Measurements from ENCODE around the gene RNU5B-1. TPM values are rescaled to one million over a fixed set of nuclear protein-coding genes. Genes with fewer than 3 reads are reported as not detected.

Gene RNU5B-1
- total and polyA plus RNA-seq, 2 experiments from 2014 or later: not detected

- Histone ChIP-seq H2AFZ (no peak overlapping the region), H3K4me2 (no peak overlapping the region), H3K27ac (peak overlapping the region; percentile 73), H4K20me1 (ENCODE audit: insufficient read depth, poor library complexity, severe bottlenecking) (no peaks in the 10 kb centered on the region), H3K4me1 (ENCODE audit: insufficient read depth) (peaks cover 27% of the 10 kb centered on the region), H3K36me3 (replicated peaks; ENCODE audit: insufficient read depth, low read depth) (no peaks in the 10 kb centered on the region), H3K9me3 (ENCODE audit: low read depth) (no peaks in the 10 kb centered on the region), H3K9me2 (replicated peaks; ENCODE audit: insufficient read depth) (no peaks in the 10 kb centered on the region), H3K79me2 (peaks cover 21% of the 10 kb centered on the region), H3K27me3 (no peaks in the 10 kb centered on the region), H3K4me3 (no peak overlapping the region)
- DNase-seq (ENCODE audit: low spot score): peak; percentile 76
- TF ChIP-seq EZH2 (IDR thresholded peaks at IDR 0.05; ENCODE audit: borderline replicate concordance) (no peak), CTCF (IDR thresholded peaks at IDR 0.05; ENCODE audit: poor library complexity) (no peak), EZH2phosphoT487 (IDR thresholded peaks at IDR 0.05; ENCODE audit: low read depth, severe bottlenecking, unreplicated experiment) (no peak)
- 45% methylated on average over 2 of the region's 2 CpGs for WGBS (ENCODE audit: low lambda C conversion rate, missing lambda C conversion rate)
These were observed 28.8 kb upstream of the RNU5B-1 start for GRCh38 chr15:65275728-65276126.

GRCh38 chr15:65277015-65277414, 27.5 kb upstream of the RNU5B-1 start:
- no peaks in the 10 kb centered on the region for H3K9me2 ChIP-seq (replicated peaks; ENCODE audit: insufficient read depth)
- no peak overlapping the region for H3K4me3 ChIP-seq
- TF ChIP-seq EZH2 (IDR thresholded peaks at IDR 0.05; ENCODE audit: borderline replicate concordance) (no peak), CTCF (IDR thresholded peaks at IDR 0.05; ENCODE audit: poor library complexity) (no peak), EZH2phosphoT487 (IDR thresholded peaks at IDR 0.05; ENCODE audit: low read depth, severe bottlenecking, unreplicated experiment) (no peak)
- H3K79me2 ChIP-seq: peaks cover 27% of the 10 kb centered on the region
- H3K36me3 ChIP-seq (replicated peaks; ENCODE audit: insufficient read depth, low read depth): no peaks in the 10 kb centered on the region
- no peak overlapping the region for H2AFZ ChIP-seq
- no peak overlapping the region for H3K4me2 ChIP-seq
- peaks cover 27% of the 10 kb centered on the region for H3K4me1 ChIP-seq (ENCODE audit: insufficient read depth)
- H3K9me3 ChIP-seq (ENCODE audit: low read depth): no peaks in the 10 kb centered on the region
- no peak for DNase-seq (ENCODE audit: low spot score)
- WGBS (ENCODE audit: low lambda C conversion rate, missing lambda C conversion rate): 62% methylated on average over 1 of the region's 1 CpG
- no peak overlapping the region for H3K27ac ChIP-seq
- no peaks in the 10 kb centered on the region for H3K27me3 ChIP-seq
- H4K20me1 ChIP-seq (ENCODE audit: insufficient read depth, poor library complexity, severe bottlenecking): no peaks in the 10 kb centered on the region

- no peak for TF ChIP-seq CTCF (IDR thresholded peaks at IDR 0.05; ENCODE audit: poor library complexity)
- TF ChIP-seq EZH2phosphoT487 (IDR thresholded peaks at IDR 0.05; ENCODE audit: low read depth, severe bottlenecking, unreplicated experiment): no peak
- TF ChIP-seq EZH2 (IDR thresholded peaks at IDR 0.05; ENCODE audit: borderline replicate concordance): no peak
- Histone ChIP-seq H3K79me2 (peaks cover 37% of the 10 kb centered on the region), H3K9me2 (replicated peaks; ENCODE audit: insufficient read depth) (no peaks in the 10 kb centered on the region), H3K4me3 (no peak overlapping the region), H3K9me3 (ENCODE audit: low read depth) (no peaks in the 10 kb centered on the region), H3K36me3 (replicated peaks; ENCODE audit: insufficient read depth, low read depth) (no peaks in the 10 kb centered on the region), H3K4me1 (ENCODE audit: insufficient read depth) (peaks cover 27% of the 10 kb centered on the region), H2AFZ (no peak overlapping the region), H3K27me3 (no peaks in the 10 kb centered on the region), H3K4me2 (no peak overlapping the region), H4K20me1 (ENCODE audit: insufficient read depth, poor library complexity, severe bottlenecking) (no peaks in the 10 kb centered on the region), H3K27ac (no peak overlapping the region)
- WGBS (ENCODE audit: low lambda C conversion rate, missing lambda C conversion rate): 86% methylated on average over 1 of the region's 1 CpG
- no peak for DNase-seq (ENCODE audit: low spot score)
These were observed 26.0 kb upstream of the RNU5B-1 start for GRCh38 chr15:65278480-65278879.
